NCI-H2029 (cell line): ENCODE results near the gene VWA1.
"Not testable (repeated sequence)": the region's sequence is repeated elsewhere in the genome, so short reads cannot be mapped to it uniquely, and the experiment has no call there.

ENCODE experiments used
- DNase-seq: peaks from one replicate; lab custom pipeline; 2025; lab: John Stamatoyannopoulos, UW

The VWA1 gene

GRCh38 chr1:1402901-1403392, 32.5 kb upstream of the VWA1 start:
- not testable (repeated sequence) for DNase-seq

DNA sequence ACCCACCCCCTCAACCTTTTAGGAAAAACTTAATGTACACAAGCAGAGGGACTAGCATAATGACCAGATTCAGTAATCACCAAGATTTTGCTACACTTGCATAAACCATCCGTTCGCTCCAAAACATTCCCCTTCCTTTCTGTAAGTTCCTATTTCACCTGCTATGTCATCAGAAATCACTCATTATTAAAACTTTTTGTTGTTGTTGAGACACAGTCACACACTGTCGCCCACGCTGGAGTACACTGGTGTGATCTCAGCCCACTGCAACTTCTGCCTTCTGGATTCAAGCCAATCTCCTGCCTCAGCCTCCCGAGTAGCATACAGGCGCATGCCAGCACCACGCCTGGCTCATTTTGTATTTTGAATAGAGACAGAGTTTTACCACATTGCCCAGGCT, 31.8 kb upstream of the VWA1 start:
- no peak for DNase-seq

- no peak for DNase-seq
Observed at GRCh38 chr1:1406101-1406820, 29.2 kb upstream of the VWA1 start.

DNA sequence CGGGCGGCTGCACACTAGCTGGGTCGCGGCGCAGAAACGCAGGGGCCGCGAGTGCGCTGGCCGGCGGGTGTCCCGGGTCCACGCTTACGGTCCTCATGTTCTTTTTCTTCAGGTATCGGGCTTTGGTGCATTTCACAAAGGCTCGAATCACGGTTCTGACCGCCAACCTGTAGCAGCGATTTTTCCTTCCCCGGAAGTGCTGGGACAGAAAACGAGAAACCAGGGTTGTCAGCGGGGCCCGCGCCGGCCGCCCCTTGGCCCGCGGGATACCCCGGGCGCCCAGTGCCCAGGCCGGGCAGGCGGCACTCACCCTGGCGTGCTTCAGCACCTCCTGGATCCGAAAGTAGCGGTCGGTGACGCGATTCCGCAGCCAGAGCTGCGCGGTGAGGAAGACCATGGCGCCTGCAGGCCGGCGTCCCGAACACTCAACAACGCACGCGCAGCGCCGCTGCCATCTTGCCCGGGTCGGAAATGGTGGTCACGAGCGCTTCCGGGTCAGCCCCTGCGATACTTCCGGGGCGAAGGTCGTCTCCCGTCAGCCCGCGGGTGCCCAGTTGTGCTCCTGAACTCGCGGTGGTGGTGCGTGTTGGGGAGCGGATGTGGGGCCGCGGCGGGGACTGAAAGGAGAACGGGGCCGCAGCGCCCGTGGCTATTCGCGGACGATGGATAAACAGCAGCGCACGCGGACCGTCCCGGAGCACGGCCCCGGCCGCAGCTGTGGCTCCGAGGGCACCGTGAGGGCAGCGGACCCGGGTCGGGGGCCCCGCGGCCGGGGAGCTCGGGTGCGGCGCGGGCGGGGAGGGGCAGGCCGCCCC, 28.5 kb upstream of the VWA1 start, which contains the start of gene MRPL20:
MRPL20 (minus strand) TSS at position 473 of the 815 bp plus-strand sequence; CDS start at position 397, 76 bp downstream.
- DNase-seq: peak; percentile 89

DNA sequence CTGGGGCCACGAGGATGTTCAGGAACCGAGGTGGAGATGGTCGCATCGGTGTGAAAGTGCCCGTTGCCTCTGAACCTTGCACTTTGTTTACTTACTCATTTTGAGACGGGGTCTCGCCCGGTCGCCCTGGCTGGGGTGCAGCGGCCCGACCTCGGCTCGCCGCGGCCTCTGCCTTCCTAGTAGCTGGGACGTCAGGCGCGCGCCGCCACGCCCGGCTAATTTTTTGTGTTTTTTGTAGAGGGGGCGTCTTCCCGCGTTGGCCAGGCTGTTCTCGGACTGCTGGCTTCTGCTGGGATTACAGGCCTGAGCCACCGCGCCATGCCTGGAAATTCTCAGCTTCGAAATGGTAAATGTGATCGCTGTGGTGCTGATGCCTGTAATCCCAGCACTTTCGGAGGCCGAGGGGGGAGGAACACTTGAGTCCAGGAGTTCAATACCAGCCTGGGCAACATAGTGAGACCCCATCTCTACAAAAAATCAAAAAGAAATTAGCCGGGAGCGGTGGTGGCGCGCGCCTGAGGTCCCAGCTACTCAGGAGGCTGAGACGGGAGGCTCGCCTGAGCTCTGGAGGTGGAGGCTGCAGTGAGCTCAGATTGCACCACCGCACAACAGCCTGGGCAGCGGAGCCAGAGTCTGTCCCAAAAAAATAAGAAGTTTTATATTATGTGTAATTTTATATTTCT, 27.7 kb upstream of the VWA1 start:
- no peak for DNase-seq

DNA sequence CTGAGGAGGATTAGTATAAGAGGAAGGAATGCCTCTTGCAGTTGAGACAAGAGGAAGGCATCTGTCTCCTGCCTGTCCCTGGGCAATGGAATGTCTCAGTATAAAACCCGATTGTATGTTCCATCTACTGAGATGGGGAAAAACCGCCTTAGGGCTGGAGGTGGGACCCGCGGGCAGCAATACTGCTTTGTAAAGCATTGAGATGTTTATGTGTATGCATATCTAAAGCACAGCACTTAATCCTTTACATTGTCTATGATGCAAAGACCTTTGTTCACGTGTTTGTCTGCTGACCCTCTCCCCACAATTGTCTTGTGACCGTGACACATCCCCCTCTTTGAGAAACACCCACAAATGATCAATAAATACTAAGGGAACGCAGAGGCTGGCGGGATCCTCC, 25.3 kb upstream of the VWA1 start:
- DNase-seq: not testable (repeated sequence)

- DNase-seq: no peak
Observed at GRCh38 chr1:1411626-1412025, 23.9 kb upstream of the VWA1 start.

DNA sequence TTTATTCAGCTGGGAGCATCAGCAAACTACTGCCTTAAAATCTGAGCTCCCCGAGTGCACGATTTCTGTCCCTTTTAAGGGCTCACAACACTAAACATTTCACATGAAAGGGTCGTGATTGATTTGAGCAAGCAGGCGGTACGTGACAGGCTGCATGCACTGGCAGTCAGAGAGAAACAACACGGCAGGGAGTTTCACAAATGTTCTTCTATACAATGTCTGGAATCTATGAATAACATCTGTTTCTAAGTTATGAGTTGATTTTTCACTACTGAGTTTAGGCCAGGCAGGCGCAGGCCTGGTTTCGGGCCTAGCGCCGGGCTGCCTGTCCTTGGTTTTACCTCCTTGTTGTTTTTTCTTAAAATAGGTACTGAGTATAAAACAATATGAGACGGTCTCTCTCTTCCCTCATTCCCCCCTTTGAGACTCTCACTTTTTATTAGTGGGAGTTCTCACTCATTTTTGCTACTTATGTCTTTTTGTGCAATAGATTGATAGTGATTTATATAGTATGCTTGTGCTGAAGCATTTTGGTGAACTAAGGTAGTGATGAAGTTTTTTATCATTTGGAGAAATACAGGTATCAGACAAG, 23.1 kb upstream of the VWA1 start:
- DNase-seq: not testable (repeated sequence)

DNA sequence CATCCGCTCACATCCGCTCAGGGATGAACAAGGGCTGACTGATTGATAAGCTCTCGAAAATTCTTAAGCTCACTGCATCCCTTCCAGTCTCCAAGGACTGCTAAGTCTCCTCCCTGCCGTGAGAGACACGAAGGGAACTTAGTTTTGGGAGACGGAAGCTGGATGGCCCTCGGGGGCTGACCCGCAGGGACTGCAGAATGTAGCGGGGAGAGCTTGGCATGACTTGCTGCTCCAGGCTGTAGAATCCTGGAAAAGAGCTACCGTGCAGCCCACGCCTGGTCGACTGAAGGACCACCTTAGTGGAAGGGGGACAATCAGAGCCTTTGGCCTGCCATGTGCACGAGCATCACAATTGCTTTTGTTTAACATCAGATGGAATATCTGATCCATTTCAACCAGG, 19.7 kb upstream of the VWA1 start:
- no peak for DNase-seq

DNA sequence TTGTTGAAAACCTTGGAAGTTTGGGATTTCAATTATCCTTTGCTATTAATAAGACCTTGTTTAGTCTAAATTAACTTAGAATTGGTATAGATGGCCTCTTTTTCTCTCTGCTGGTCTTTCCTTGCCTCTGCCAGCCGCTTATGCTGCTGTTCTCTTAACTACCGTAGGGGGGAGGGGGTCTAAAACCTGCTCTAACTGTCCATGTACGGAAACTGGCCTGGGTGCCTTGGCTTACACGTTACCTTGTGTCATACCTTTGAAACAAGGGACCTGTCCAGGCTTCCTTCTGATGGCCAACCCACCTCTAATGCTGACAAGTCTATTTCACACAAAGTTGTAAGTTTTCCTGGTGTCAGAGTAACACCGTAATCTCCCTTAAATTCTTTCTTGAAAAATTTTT, 18.1 kb upstream of the VWA1 start:
- DNase-seq: not testable (repeated sequence)

DNA sequence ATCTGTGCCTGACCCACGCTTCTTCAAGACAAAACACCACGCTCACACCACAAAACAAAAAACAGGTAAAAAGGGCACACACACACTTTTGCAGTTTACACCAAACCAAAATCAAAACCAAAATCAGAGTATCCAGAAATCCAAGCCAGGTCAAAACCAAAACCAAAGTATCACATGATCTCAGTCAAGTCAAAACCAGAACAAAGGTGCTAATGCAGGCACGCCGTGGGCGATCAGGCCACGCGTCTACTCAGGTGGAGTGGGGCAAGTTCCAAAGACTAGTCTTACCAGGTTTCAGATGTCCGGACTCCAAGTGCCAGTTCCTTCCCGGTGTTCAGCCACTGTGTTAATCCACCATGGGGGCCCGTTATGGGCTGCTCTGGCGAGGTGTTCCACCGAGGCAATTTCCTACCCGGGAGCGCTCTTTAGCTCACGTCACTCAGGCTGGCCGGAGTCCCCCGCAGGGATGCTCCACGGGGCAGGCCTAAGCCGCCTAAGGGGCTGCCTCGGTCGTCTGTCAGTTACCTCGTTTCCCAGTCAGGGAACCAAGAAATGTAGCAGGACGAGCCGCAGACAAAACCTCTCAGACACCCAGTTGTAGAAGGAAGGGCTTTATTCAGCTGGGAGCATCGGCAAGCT, 17.5 kb upstream of the VWA1 start:
- not testable (repeated sequence) for DNase-seq

DNA sequence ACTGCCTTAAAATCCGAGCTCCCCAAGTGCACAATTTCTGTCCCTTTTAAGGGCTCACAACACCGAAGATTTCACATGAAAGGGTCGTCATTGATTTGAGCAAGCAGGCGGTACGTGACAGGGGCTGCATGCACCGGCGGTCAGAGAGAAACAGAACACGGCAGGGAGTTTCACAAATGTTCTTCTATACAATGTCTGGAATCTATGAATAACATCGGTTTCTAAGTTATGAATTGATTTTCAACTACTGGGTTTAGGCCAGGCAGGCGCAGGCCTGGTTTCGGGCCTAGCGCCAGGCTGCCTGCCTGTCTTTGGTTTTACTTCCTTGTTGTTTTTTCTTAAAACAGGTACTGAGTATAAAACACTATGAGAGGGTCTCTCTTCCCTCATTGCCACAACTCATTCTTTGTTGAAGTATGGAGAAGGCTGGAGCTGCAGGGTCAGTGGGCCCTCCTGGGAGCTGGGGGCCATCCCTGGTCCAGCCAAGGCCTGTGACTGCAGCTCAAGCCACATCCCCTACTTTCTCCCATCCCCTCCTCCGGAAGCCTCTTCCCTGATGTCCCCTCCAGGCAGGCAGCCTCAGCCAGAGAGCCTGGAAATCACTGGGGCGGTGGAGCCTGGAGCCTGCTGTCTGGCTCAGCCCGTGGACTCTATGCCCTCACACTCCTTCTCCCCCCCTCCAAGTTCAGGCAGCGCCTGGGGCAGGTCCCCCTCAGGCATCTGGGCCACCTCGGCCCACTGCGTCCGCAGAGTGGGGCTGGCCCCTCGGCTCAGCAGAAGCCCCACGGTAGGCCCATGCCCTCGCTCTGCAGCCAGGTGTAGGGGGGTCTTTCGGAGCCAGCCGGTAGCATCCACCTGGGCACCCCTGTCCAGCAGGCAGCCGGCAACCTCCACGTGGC, 16.8 kb upstream of the VWA1 start:
- DNase-seq: no peak

DNA sequence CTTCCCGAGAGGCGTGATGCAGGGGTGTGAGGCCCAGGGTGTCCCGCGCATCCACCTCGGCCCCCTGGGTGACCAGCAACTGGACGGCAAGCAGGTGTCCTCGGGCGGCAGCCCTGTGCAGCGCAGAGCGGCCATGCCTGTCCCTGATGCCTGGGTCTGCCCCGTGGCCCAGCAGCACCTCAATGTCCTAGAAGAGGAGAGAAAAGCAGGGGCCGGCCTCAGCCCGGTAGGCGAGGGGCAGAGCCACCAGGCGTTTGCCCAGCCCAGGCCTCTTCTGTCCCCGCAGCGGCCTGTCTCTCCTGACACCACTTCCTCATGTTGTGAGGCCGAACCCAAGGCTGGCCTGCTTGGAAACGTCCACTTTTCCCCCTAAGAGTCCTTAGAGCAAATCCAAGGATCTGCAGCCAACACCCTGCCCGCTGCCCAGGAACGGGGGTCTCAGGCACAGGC, 16.1 kb upstream of the VWA1 start:
- DNase-seq: no peak

DNA sequence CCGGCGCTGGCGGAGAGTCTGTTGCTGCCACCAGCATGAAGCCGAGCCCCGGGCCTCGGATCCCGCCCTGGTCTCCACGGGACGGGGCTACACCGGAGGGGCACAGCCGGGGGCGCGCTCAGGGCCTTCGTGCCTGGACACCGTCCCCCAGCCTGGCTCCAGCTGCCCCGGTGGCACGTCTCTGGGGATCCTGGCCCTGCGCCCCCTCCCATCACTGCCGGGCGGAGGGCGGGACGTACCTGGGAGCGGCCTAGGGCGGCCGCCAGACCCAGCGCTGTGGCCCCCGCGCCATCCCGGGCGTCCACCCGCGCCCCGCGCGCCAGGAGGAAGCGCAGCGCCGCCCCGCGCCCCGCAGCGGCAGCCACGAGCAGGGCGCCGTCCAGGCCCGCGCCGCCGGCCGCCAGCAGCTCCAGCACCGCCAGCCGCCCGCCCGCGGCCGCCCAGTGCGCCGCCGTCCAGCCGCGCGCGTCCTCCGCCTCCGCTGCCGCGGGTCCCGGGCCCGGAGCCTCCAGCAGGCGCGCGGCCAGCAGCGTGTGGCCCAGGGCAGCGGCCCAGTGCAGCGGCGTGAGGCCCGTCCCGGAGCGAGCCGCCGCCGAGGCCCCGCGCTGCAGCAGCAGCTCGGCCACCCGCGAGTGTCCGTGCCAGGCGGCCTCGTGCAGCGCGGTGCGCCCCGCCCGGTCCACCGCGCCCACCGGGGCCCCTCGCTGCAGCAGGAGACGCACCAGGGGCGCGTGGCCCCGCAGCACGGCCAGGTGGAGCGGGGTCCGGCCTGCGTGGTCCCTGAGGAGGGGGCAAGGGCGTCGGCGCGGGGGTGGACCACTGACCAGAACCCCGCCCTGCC, 15.5 kb upstream of the VWA1 start:
- DNase-seq: no peak

DNA sequence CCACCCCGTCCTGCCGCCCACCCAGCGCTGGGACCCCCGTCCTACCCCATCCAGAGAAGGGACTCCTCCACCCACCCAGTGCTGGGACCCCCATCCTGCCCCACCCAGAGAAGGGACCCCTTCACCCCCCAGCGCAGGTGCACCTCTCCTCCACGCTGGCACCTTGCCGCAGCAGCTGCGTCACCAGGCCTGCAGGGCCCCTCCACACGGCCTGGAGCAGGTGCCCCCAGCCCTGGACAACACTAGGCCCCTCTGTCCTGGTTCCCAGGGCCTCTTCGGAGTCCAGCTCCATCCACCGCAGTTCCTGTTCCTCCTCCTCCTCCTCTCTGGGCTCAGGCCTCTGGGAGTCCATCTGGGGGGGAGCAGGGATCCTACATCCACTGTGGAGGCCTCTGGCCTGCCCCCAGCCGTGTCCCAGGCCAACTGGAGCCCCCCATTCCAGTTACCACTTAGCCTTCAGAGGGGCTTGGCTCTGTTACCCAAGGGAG, 14.8 kb upstream of the VWA1 start:
- no peak for DNase-seq

GRCh38 chr1:1421147-1421906, 14.2 kb upstream of the VWA1 start, which contains the start of gene ANKRD65:
Gene ANKRD65, minus strand, starts transcription at chr1:1421276. Its CDS starts 271 bp downstream, at chr1:1421005.
- no peak for DNase-seq

DNA sequence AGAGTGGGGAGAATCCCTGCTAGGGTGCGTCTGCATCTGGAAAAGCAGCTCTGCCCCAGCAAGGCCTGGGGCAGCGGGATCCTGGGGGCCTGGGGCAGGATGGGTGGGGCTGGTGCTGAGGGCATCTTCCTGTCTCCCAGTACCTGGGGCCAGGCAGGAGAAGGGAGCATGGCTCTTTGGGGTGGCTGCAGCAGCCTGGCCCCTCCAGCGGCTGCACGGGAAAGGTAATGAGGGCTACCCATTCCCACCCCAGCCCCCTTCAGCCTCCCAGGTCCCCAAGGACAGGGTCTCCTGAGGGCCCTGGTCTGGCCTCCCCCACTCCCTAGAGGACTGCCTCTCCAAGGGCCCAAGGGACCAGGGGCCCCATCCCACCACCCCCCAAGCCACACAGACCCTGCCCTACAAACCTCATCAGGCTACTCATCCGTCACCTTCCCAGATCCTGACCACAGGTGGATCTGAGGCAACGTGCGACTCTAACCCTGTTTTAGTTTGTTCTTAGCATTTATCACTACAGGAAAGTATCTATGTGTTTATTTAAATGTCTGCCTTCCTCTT, 13.5 kb upstream of the VWA1 start:
- no peak for DNase-seq
